Spleen (tissue), 7 donors: ENCODE measurements around the gene SEMA3E.

Experiments
- POLR2A ChIP-seq, 3 donors: fragments of 450-650 bp; IDR thresholded peaks; one replicate each; pipeline ENCODE4 v1.5.1; 2017; ENCODE audit warnings: antibody characterized with exemption in 3 of 3, mild to moderate bottlenecking in 1 of 3
- POLR2AphosphoS5 ChIP-seq, 3 donors: sonication (generic); formaldehyde crosslinking; IDR thresholded peaks; one replicate each; pipeline ENCODE4 v1.5.1; 2017; ENCODE audit warnings: antibody characterized with exemption in 3 of 3
- TF ChIP-seq, protein P1 (sequence below), 11 experiments: fragments of 200-600 bp in 7 of 11; fragments of 450-650 bp in 4 of 11; sonication (generic) in 4 of 11; IDR thresholded peaks in 8 of 11; conservative IDR thresholded peaks in 3 of 11; 1 replicate in 7 of 11; 2 replicates in 4 of 11; pipeline versions ENCODE4 v1.4.0 to v1.8.0; 2016 to 2021; ENCODE audit warnings: antibody characterized with exemption in 11 of 11, inconsistent platforms in 4 of 11, mild to moderate bottlenecking in 1 of 11
- donor health status: DM: no; HTN: no; CAD: no; lungs with moderate emphysema.
- donor health status: DM: no; HTN: no; CAD: no.
- donor health status: DM: no; HTN: no; CAD: no.

DNA sequence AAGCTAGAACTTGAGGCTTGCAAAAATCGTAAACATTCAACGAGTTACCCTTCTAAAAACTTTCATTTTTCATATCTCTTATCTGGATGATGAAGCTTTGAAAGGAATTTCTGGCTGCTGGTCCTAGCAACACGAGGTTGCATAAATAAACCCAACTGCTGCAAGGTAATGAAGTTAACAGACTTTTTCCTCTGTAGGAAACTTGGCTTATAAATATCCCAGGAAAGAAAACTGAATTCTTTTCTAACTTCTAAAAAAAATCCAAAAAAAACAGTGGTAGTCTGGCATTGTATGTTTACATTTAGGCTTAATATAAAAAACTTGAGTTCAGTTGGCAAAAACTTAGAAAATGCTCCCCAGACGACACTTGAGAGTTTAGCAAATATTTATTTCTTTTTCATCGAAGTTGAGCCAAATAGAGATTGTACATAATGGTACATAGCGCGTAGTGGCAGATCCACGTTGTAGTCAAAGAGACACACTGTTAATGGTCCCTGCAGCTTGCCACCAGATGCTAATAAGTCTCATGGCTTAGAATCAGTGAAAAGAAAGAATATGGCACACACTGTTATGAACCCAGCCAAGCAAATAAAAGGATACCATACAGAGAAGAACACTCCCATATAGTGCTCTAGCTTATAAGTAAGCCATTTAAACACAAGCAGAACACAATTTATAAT, 285.9 kb downstream of the SEMA3E start:
- no peak for TF ChIP-seq POLR2AphosphoS5 (IDR thresholded peaks at IDR 0.05)
- no peak for TF ChIP-seq POLR2A (IDR thresholded peaks at IDR 0.05)
- TF ChIP-seq, protein P1, sequence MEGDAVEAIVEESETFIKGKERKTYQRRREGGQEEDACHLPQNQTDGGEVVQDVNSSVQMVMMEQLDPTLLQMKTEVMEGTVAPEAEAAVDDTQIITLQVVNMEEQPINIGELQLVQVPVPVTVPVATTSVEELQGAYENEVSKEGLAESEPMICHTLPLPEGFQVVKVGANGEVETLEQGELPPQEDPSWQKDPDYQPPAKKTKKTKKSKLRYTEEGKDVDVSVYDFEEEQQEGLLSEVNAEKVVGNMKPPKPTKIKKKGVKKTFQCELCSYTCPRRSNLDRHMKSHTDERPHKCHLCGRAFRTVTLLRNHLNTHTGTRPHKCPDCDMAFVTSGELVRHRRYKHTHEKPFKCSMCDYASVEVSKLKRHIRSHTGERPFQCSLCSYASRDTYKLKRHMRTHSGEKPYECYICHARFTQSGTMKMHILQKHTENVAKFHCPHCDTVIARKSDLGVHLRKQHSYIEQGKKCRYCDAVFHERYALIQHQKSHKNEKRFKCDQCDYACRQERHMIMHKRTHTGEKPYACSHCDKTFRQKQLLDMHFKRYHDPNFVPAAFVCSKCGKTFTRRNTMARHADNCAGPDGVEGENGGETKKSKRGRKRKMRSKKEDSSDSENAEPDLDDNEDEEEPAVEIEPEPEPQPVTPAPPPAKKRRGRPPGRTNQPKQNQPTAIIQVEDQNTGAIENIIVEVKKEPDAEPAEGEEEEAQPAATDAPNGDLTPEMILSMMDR (IDR thresholded peaks at IDR 0.05 in 8 of 11, conservative IDR thresholded peaks at IDR 0.05 in 3 of 11): no peak
